ENCODE data around the gene SAMD11. TPM values are rescaled to one million over a fixed set of nuclear protein-coding genes. Genes with fewer than 3 reads are reported as not detected.
"Not testable (repeated sequence)": the region's sequence is repeated elsewhere in the genome, so short reads cannot be mapped to it uniquely, and the experiment has no call there.

The SAMD11 gene
- total RNA-seq, 1 experiment from 2014 or later, result not detected

- H3K27ac ChIP-seq (ENCODE audit: low read length); H3K4me2 ChIP-seq (ENCODE audit: low read depth, low read length, poor library complexity, severe bottlenecking): not testable (repeated sequence)
Observed at GRCh38 chr1:991275-991674, 67.6 kb downstream of the SAMD11 start.

GRCh38 chr1:991895-992294 lies 68.2 kb downstream of the SAMD11 start:
- H3K4me3 ChIP-seq (ENCODE audit: low read length), result no peak overlapping the region
- H3K9ac ChIP-seq (ENCODE audit: low read length), result no peak overlapping the region
- no peaks in the 10 kb centered on the region for H3K4me1 ChIP-seq (ENCODE audit: low read length)
- H3K36me3 ChIP-seq (ENCODE audit: insufficient read depth, low read length), result no peaks in the 10 kb centered on the region
- H3K9me2 ChIP-seq (replicated peaks; ENCODE audit: insufficient read depth, low read length), result no peaks in the 10 kb centered on the region
- no peaks in the 10 kb centered on the region for H3K9me3 ChIP-seq (ENCODE audit: low read length)
- no peak overlapping the region for H2AFZ ChIP-seq (ENCODE audit: low read length)
- DNase-seq, result no peak
- H4K20me1 ChIP-seq (ENCODE audit: insufficient read depth, low read depth, low read length), result no peaks in the 10 kb centered on the region
- no peaks in the 10 kb centered on the region for H3K79me2 ChIP-seq (ENCODE audit: low read length)
- no peak overlapping the region for H3K27ac ChIP-seq (ENCODE audit: low read length)
- no peaks in the 10 kb centered on the region for H3K27me3 ChIP-seq (ENCODE audit: low read length)
- no peak overlapping the region for H3K4me2 ChIP-seq (ENCODE audit: low read depth, low read length, poor library complexity, severe bottlenecking)

More at GRCh38 chr1:991275-991674, 67.6 kb downstream of the SAMD11 start:
- H3K27me3 ChIP-seq (ENCODE audit: low read length); DNase-seq; H3K4me1 ChIP-seq (ENCODE audit: low read length); H2AFZ ChIP-seq (ENCODE audit: low read length); H4K20me1 ChIP-seq (ENCODE audit: insufficient read depth, low read depth, low read length); H3K4me3 ChIP-seq (ENCODE audit: low read length); H3K9ac ChIP-seq (ENCODE audit: low read length); H3K9me3 ChIP-seq (ENCODE audit: low read length); H3K36me3 ChIP-seq (ENCODE audit: insufficient read depth, low read length); H3K9me2 ChIP-seq (replicated peaks; ENCODE audit: insufficient read depth, low read length); H3K79me2 ChIP-seq (ENCODE audit: low read length): not testable (repeated sequence)

GRCh38 chr1:992362-992761 lies 68.6 kb downstream of the SAMD11 start:
- no peak for DNase-seq
- Histone ChIP-seq H3K4me1 (ENCODE audit: low read length) (no peaks in the 10 kb centered on the region), H3K36me3 (ENCODE audit: insufficient read depth, low read length) (no peaks in the 10 kb centered on the region)

GRCh38 chr1:993379-993995 lies 69.8 kb downstream of the SAMD11 start:
- Histone ChIP-seq H4K20me1 (ENCODE audit: insufficient read depth, low read depth, low read length) (no peaks in the 10 kb centered on the region), H3K79me2 (ENCODE audit: low read length) (no peaks in the 10 kb centered on the region), H2AFZ (ENCODE audit: low read length) (no peak overlapping the region), H3K4me1 (ENCODE audit: low read length) (no peaks in the 10 kb centered on the region), H3K4me3 (ENCODE audit: low read length) (no peak overlapping the region), H3K4me2 (ENCODE audit: low read depth, low read length, poor library complexity, severe bottlenecking) (no peak overlapping the region), H3K27me3 (ENCODE audit: low read length) (no peaks in the 10 kb centered on the region), H3K27ac (ENCODE audit: low read length) (no peak overlapping the region), H3K9me2 (replicated peaks; ENCODE audit: insufficient read depth, low read length) (no peaks in the 10 kb centered on the region), H3K9ac (ENCODE audit: low read length) (no peak overlapping the region), H3K36me3 (ENCODE audit: insufficient read depth, low read length) (no peaks in the 10 kb centered on the region), H3K9me3 (ENCODE audit: low read length) (no peaks in the 10 kb centered on the region)
- no peak for DNase-seq

More at GRCh38 chr1:992362-992761, 68.6 kb downstream of the SAMD11 start:
- Histone ChIP-seq H3K79me2 (ENCODE audit: low read length) (no peaks in the 10 kb centered on the region), H3K9me3 (ENCODE audit: low read length) (no peaks in the 10 kb centered on the region), H3K4me3 (ENCODE audit: low read length) (no peak overlapping the region), H3K9me2 (replicated peaks; ENCODE audit: insufficient read depth, low read length) (no peaks in the 10 kb centered on the region), H3K9ac (ENCODE audit: low read length) (no peak overlapping the region), H3K27me3 (ENCODE audit: low read length) (no peaks in the 10 kb centered on the region), H2AFZ (ENCODE audit: low read length) (no peak overlapping the region), H3K27ac (ENCODE audit: low read length) (no peak overlapping the region), H4K20me1 (ENCODE audit: insufficient read depth, low read depth, low read length) (no peaks in the 10 kb centered on the region), H3K4me2 (ENCODE audit: low read depth, low read length, poor library complexity, severe bottlenecking) (no peak overlapping the region)

Small RNAs within 50 kb of the gene (small RNA-seq; reads per million reads assigned to genes)
- not detected for gene AL645608.4

Other genes starting within 250 kb of the SAMD11 start
- 1.3 TPM in 1 of 2 replicates, not detected in the other for gene OR4F16, start 237.3 kb upstream of the SAMD11 start, total RNA-seq (2014; rRNA removed; shearing (Covaris generic); ENCODE audit: low replicate concordance)
- 32.5 and 63.5 TPM in 2 replicates for gene NOC2L, start 35.3 kb downstream of the SAMD11 start, total RNA-seq (2014; rRNA removed; shearing (Covaris generic); ENCODE audit: low replicate concordance)
- 13.9 and 21.2 TPM in 2 replicates for gene KLHL17, start 36.7 kb downstream of the SAMD11 start, total RNA-seq (2014; rRNA removed; shearing (Covaris generic); ENCODE audit: low replicate concordance)
- gene PLEKHN1, start 42.6 kb downstream of the SAMD11 start, total RNA-seq (2014; rRNA removed; shearing (Covaris generic); ENCODE audit: low replicate concordance), result 0.72 TPM in 1 of 2 replicates, not detected in the other
- gene PERM1, start 58.2 kb downstream of the SAMD11 start, total RNA-seq (2014; rRNA removed; shearing (Covaris generic); ENCODE audit: low replicate concordance), result not detected in 2 replicates
- not detected in 2 replicates for gene HES4, start 76.2 kb downstream of the SAMD11 start, total RNA-seq (2014; rRNA removed; shearing (Covaris generic); ENCODE audit: low replicate concordance)
- 102 and 127 TPM in 2 replicates for gene ISG15, start 89.6 kb downstream of the SAMD11 start, total RNA-seq (2014; rRNA removed; shearing (Covaris generic); ENCODE audit: low replicate concordance)
- 2.4 and 8.4 TPM in 2 replicates for gene AGRN, start 96.2 kb downstream of the SAMD11 start, total RNA-seq (2014; rRNA removed; shearing (Covaris generic); ENCODE audit: low replicate concordance)
- gene RNF223, start 150.4 kb downstream of the SAMD11 start, total RNA-seq (2014; rRNA removed; shearing (Covaris generic); ENCODE audit: low replicate concordance), result not detected in 2 replicates
- gene C1orf159, start 192.2 kb downstream of the SAMD11 start, total RNA-seq (2014; rRNA removed; shearing (Covaris generic); ENCODE audit: low replicate concordance), result 10.2 and 10.4 TPM in 2 replicates
- 0.18 TPM in 1 of 2 replicates, not detected in the other for gene TTLL10, start 250.0 kb downstream of the SAMD11 start, total RNA-seq (2014; rRNA removed; shearing (Covaris generic); ENCODE audit: low replicate concordance)

Measured in Karpas-422 (cell line).